ENCODE results near the gene SENP7.

DNA sequence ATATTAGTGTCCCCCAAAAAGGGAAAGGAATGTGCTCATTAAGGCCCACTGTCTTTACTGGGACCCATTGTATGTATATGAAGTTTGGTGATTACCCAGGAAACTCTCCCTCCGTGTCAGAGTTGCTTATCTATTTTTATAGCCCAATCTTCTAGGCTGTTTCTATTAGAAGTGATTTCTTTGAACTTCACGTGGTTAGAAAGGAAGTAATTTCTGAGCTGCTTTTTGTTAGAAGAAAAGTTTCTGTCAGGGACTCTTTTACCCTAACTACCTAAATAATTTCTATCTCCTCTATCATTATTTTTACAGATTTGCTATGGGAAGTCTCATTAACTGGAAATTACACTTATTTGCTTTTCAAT, 17.7 kb upstream of the SENP7 start:
- TF ChIP-seq POLR2A (IDR thresholded peaks at IDR 0.05), result no peak
- TF ChIP-seq, protein P1, sequence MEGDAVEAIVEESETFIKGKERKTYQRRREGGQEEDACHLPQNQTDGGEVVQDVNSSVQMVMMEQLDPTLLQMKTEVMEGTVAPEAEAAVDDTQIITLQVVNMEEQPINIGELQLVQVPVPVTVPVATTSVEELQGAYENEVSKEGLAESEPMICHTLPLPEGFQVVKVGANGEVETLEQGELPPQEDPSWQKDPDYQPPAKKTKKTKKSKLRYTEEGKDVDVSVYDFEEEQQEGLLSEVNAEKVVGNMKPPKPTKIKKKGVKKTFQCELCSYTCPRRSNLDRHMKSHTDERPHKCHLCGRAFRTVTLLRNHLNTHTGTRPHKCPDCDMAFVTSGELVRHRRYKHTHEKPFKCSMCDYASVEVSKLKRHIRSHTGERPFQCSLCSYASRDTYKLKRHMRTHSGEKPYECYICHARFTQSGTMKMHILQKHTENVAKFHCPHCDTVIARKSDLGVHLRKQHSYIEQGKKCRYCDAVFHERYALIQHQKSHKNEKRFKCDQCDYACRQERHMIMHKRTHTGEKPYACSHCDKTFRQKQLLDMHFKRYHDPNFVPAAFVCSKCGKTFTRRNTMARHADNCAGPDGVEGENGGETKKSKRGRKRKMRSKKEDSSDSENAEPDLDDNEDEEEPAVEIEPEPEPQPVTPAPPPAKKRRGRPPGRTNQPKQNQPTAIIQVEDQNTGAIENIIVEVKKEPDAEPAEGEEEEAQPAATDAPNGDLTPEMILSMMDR (IDR thresholded peaks at IDR 0.05), result no peak
- TF ChIP-seq POLR2AphosphoS5 (IDR thresholded peaks at IDR 0.05), result no peak

Measured in breast epithelium (tissue), 3 donors.